ENCODE data around the gene ATP8A2. TPM values are rescaled to one million over a fixed set of nuclear protein-coding genes. Genes with fewer than 3 reads are reported as not detected.
A peak's percentile ranks its signal among the peaks of the same experiment; 100 is the strongest.

ATP8A2 gene
- total and polyA plus RNA-seq, 2 of the 8 experiments (the other 6 are each of a cell fraction or from before 2014, with no cell fraction given), result 2.4 to 8.3 TPM

- no peak overlapping the region for H3K9ac ChIP-seq (replicated peaks in 1 of 4; ENCODE audit: extremely low read depth in 1 of 4, low read depth in 3 of 4, low read length in 3 of 4)
Measured at GRCh38 chr13:26011996-26012821, 640.4 kb downstream of the ATP8A2 start.

More at GRCh38 chr13:26011996-26012821, 640.4 kb downstream of the ATP8A2 start:
- ChIA-PET CTCF (ENCODE audit: partially characterized antibody) (interaction anchor here (0.6 to 1.7 kb wide), 2 partner anchors 25 to 207 kb away, joined by 4 to 8 read pairs; no protein-coding TSS in a partner anchor), POLR2A (ENCODE audit: partially characterized antibody) (no interaction called here)
- DNase-seq (ENCODE audit: low read depth in 1 of 2, low spot score in 2 of 2), result peak in 1 of 2 experiments; percentile 51
- peak overlapping the region in 1 of 4 experiments; percentile 39; a peak in 2 of 8 replicates for H3K4me3 ChIP-seq (ENCODE audit: extremely low read depth in 1 of 4, insufficient read depth in 2 of 4, low read depth in 3 of 4, low read length in 4 of 4)
- H3K27me3 ChIP-seq (replicated peaks in 1 of 4; ENCODE audit: control insufficient read depth in 3 of 4, extremely low read depth in 1 of 4, insufficient read depth in 3 of 4, low read length in 3 of 4), result peaks cover 0 to 1% (median 0%) of the 10 kb centered on the region in 4 experiments; a peak in 3 of 7 replicates
- H2BK20ac ChIP-seq (ENCODE audit: low read length), result no peak overlapping the region
- H3K79me2 ChIP-seq (ENCODE audit: control insufficient read depth in 1 of 2, insufficient read depth in 2 of 2, low read length in 2 of 2), result no peaks in the 10 kb centered on the region
- H3K14ac ChIP-seq (ENCODE audit: insufficient read length), result no peak overlapping the region
- peak overlapping the region; percentile 68 for H4K91ac ChIP-seq (replicated peaks; ENCODE audit: insufficient read length, low read length)
- no peaks in the 10 kb centered on the region for H3K36me3 ChIP-seq (ENCODE audit: control insufficient read depth in 2 of 4, insufficient read depth in 4 of 4, low read length in 3 of 4)
- H2BK5ac ChIP-seq (ENCODE audit: low read depth, low read length), result no peak overlapping the region; the same call in 1 of the 2 replicates
- H2BK120ac ChIP-seq (replicated peaks; ENCODE audit: low read depth, low read length), result no peak overlapping the region
- peak overlapping the region; percentile 21 to 40; a peak in 3 of 4 replicates for H3K4me2 ChIP-seq (ENCODE audit: insufficient read depth in 1 of 2, low read depth in 2 of 2, low read length in 2 of 2)
- 66% methylated on average over 37 of the region's 53 CpGs; no CpG with 5 or more reads in 1 of the 2 experiments for WGBS, 2 experiments (ENCODE audit: extremely low coverage in 1 of 2, insufficient coverage in 1 of 2, insufficient read length in 1 of 2, insufficient replicate concordance in 2 of 2, low coverage in 1 of 2, low lambda C conversion rate in 2 of 2, missing lambda C conversion rate in 1 of 2)
- H3K27ac ChIP-seq (ENCODE audit: low read depth, low read length), result no peak overlapping the region
- H2BK15ac ChIP-seq (ENCODE audit: low read length), result peak overlapping the region; percentile 92; the same call in 1 of the 2 replicates
- H3K79me1 ChIP-seq (ENCODE audit: low read depth, low read length), result no peaks in the 10 kb centered on the region
- H2BK12ac ChIP-seq (ENCODE audit: low read depth, low read length), result peak overlapping the region; percentile 68; the same call in 1 of the 2 replicates
- no peak overlapping the region for H3K23ac ChIP-seq (ENCODE audit: insufficient read length)
- H3K4me1 ChIP-seq (replicated peaks in 1 of 4; ENCODE audit: control insufficient read depth in 3 of 4, insufficient read depth in 4 of 4, low read length in 3 of 4), result peaks cover 0 to 8% (median 4%) of the 10 kb centered on the region in 4 experiments; a peak in 4 of 7 replicates
- no peaks in the 10 kb centered on the region for H3K9me3 ChIP-seq (ENCODE audit: insufficient read depth in 2 of 2, low read depth in 1 of 2, low read length in 1 of 2)
- H3K18ac ChIP-seq (ENCODE audit: extremely low read depth, low read length), result peak overlapping the region; percentile 48; the same call in 1 of the 2 replicates
- H4K5ac ChIP-seq (ENCODE audit: insufficient read length, low read depth, low read length), result no peak overlapping the region
- no peak overlapping the region for H3K56ac ChIP-seq (replicated peaks; ENCODE audit: insufficient read length, low read depth, low read length)
- peak overlapping the region; percentile 74; the same call in 1 of the 2 replicates for H2AFZ ChIP-seq (ENCODE audit: low read length)
- H3K4ac ChIP-seq (replicated peaks; ENCODE audit: insufficient read length, low read depth, low read length), result no peak overlapping the region
- 0 out of 2 replicates have a peak, but pooled peaks cover 2% of the 10 kb centered on the region for H3K23me2 ChIP-seq (ENCODE audit: low read depth, low read length)
- no peaks in the 10 kb centered on the region for H4K20me1 ChIP-seq (replicated peaks in 1 of 2; ENCODE audit: control insufficient read depth in 1 of 2, insufficient read depth in 2 of 2, low read length in 2 of 2)
- H2AK5ac ChIP-seq (ENCODE audit: low read depth, low read length), result no peak overlapping the region
- TF ChIP-seq MAX (IDR thresholded peaks at IDR 0.05) (0 out of 2 replicates have a peak, but pooled peaks have one; percentile 6), SUZ12 (IDR thresholded peaks at IDR 0.05; ENCODE audit: low read length) (no peak)
- FAIRE-seq, result no peak
- H4K8ac ChIP-seq (ENCODE audit: extremely low read depth, insufficient read depth, low read length), result peak overlapping the region; percentile 76; the same call in 1 of the 2 replicates

Data from H1 (cell line).